PC-9 (cell line): ENCODE results near the gene ATXN1. TPM values are rescaled to one million over a fixed set of nuclear protein-coding genes. Genes with fewer than 3 reads are reported as not detected.

ENCODE experiments used
- BruUV-seq: library from RNA; stranded (reverse); fragments of 400-500 nt; replicated peaks from 2 replicates; lab custom pipeline; 2021; lab: Mats Ljungman, UMichigan
- CTCF ChIA-PET: fragments of 300-600 bp; sonication (Branson Sonifier 250); formaldehyde crosslinking; loops from one replicate; lab custom pipeline; 2022; ENCODE audit warnings: antibody characterized with exemption; lab: Charles Lee
- POLR2A ChIA-PET: fragments of 300-600 bp; sonication (Branson Sonifier 250); formaldehyde crosslinking; loops from one replicate; lab custom pipeline; 2022; ENCODE audit warnings: antibody characterized with exemption; ENCODE audit not compliant: unreplicated experiment; lab: Charles Lee
- DNase-seq, 2 experiments: peaks; one replicate each; pipeline versions ENCODE4 v3.0.0 to v3.0.0-alpha.2; 2015 to 2022; ENCODE audit warnings: mixed read lengths in 1 of 2
- H2AFZ ChIP-seq: fragments of 200-600 bp; sonication (generic); 2 replicates; pipeline ENCODE4 v1.8.1; 2017; ENCODE audit warnings: antibody characterized with exemption
- H3F3A ChIP-seq: fragments of 200-600 bp; sonication (generic); 2 replicates; pipeline ENCODE4 v1.8.1; 2017; ENCODE audit warnings: antibody characterized with exemption, mild to moderate bottlenecking, low read depth; ENCODE audit not compliant: insufficient read depth
- H3K27ac ChIP-seq: fragments of 200-600 bp; sonication (generic); 2 replicates; pipeline ENCODE4 v1.6.1; 2016; ENCODE audit warnings: mixed run types
- H3K27me3 ChIP-seq: fragments of 200-600 bp; sonication (generic); 2 replicates; pipeline ENCODE4 v1.6.1; 2016; ENCODE audit warnings: low read depth, mixed run types; ENCODE audit not compliant: insufficient read depth
- H3K36me3 ChIP-seq: fragments of 200-600 bp; sonication (generic); 2 replicates; pipeline ENCODE4 v1.6.1; 2016; ENCODE audit warnings: low read depth, mixed run types
- H3K4me1 ChIP-seq: fragments of 200-600 bp; sonication (generic); replicated peaks from 2 replicates; pipeline ENCODE4 v1.6.1; 2016; ENCODE audit warnings: mixed run types; ENCODE audit not compliant: insufficient read depth
- H3K4me2 ChIP-seq: fragments of 200-600 bp; sonication (generic); 2 replicates; pipeline ENCODE4 v1.6.1; 2017; ENCODE audit warnings: mixed run types
- H3K4me3 ChIP-seq: fragments of 200-600 bp; sonication (generic); 2 replicates; pipeline ENCODE4 v1.6.1; 2016; ENCODE audit warnings: mixed run types
- H3K79me2 ChIP-seq: fragments of 200-600 bp; sonication (generic); 2 replicates; pipeline ENCODE4 v1.6.1; 2017; ENCODE audit warnings: low read depth, mixed run types
- H3K9me2 ChIP-seq: fragments of 200-600 bp; sonication (generic); 2 replicates; pipeline ENCODE4 v1.8.1; 2017; ENCODE audit warnings: mild to moderate bottlenecking; ENCODE audit not compliant: insufficient read depth
- H3K9me3 ChIP-seq: fragments of 200-600 bp; sonication (generic); 2 replicates; pipeline ENCODE4 v1.8.1; 2016; ENCODE audit warnings: low read depth; ENCODE audit not compliant: insufficient read depth
- H4K20me1 ChIP-seq: fragments of 200-600 bp; sonication (generic); 2 replicates; pipeline ENCODE4 v1.8.1; 2017; ENCODE audit not compliant: insufficient read depth
- EZH2 ChIP-seq: fragments of 200-600 bp; sonication (generic); IDR thresholded peaks from 2 replicates; pipeline ENCODE4 v1.8.0; 2017; ENCODE audit warnings: antibody characterized with exemption, low read depth
- intact Hi-C: fragments of 100-400 bp; cut with micrococcal nuclease; formaldehyde crosslinking; loops from one replicate; pipeline ENCODE4 v1.10.0; 2022; ENCODE audit not compliant: unreplicated experiment
- total RNA-seq: library from RNA; stranded (reverse); gene quantifications from 2 replicates; pipeline ENCODE4 v1.2.3, GENCODE V29; 2021
- TF ChIP-seq, protein P1 (sequence below): fragments of 200-600 bp; sonication (generic); conservative IDR thresholded peaks from 2 replicates; pipeline ENCODE4 v1.6.1; 2017; ENCODE audit warnings: mixed run types, antibody characterized with exemption, mild to moderate bottlenecking, moderate library complexity

The ATXN1 gene
- total RNA-seq, 1 experiment from 2014 or later: 42.7 TPM

DNA sequence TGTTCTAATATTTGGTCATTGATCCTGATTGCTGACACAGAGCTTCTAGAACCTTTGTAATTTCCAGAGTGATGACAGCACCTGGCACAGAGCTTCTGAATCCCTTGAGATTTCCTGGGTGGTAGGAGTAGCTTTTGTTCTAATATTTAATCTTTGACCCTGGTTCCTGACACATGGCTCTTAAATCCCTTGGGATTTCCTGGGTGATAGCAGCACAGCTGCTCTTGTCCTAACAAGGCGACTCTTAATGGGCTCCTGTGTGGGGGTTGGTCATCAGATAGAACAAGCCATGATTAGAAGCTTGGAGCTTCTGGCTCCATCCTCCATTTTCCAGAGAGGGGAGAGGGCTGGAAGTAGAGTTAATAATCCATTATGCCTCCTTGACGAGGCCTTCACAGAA is 504.5 kb downstream of the ATXN1 start:
- H3K27ac ChIP-seq: no peak overlapping the region
- intact Hi-C loops: no loop called here
- no peak overlapping the region for H3K4me2 ChIP-seq
- no peaks in the 10 kb centered on the region for H3F3A ChIP-seq
- H3K4me1 ChIP-seq: no peaks in the 10 kb centered on the region
- DNase-seq: no peak
- H3K9me2 ChIP-seq: no peaks in the 10 kb centered on the region
- H3K4me3 ChIP-seq: no peak overlapping the region
- BruUV-seq: no TSS peak
- H3K27me3 ChIP-seq: peaks cover 11% of the 10 kb centered on the region; the same call in 1 of the 2 replicates
- H3K79me2 ChIP-seq: no peaks in the 10 kb centered on the region
- no peaks in the 10 kb centered on the region for H3K9me3 ChIP-seq
- POLR2A ChIA-PET: no interaction called here
- CTCF ChIA-PET: interaction anchor here (0.9 kb wide), 1 partner anchor 9 kb away, joined by 3 read pairs; no protein-coding TSS in a partner anchor
- no peaks in the 10 kb centered on the region for H4K20me1 ChIP-seq
- TF ChIP-seq, protein P1, sequence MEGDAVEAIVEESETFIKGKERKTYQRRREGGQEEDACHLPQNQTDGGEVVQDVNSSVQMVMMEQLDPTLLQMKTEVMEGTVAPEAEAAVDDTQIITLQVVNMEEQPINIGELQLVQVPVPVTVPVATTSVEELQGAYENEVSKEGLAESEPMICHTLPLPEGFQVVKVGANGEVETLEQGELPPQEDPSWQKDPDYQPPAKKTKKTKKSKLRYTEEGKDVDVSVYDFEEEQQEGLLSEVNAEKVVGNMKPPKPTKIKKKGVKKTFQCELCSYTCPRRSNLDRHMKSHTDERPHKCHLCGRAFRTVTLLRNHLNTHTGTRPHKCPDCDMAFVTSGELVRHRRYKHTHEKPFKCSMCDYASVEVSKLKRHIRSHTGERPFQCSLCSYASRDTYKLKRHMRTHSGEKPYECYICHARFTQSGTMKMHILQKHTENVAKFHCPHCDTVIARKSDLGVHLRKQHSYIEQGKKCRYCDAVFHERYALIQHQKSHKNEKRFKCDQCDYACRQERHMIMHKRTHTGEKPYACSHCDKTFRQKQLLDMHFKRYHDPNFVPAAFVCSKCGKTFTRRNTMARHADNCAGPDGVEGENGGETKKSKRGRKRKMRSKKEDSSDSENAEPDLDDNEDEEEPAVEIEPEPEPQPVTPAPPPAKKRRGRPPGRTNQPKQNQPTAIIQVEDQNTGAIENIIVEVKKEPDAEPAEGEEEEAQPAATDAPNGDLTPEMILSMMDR: no peak
- TF ChIP-seq EZH2: no peak
- H3K36me3 ChIP-seq: no peaks in the 10 kb centered on the region
- no peak overlapping the region for H2AFZ ChIP-seq

DNA sequence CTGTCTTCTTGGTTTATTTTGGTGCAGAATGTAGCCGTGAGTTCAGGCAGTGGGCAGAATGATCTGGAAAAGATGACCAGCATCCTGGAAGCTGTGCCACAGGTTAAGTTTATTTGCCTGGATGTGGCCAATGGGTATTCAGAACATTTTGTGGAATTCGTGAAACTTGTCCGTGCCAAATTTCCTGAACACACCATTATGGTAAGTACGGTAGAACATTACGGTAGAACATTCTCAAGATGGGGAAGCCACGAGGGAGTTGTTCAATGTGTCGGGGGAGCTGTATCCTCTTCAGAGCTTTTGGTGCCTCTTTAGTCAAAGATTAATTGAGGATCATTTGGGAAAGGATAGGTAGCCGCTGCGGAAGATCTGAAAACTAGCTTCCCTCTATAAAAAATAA is 506.7 kb downstream of the ATXN1 start:
- no TSS peak for BruUV-seq
- POLR2A ChIA-PET: no interaction called here
- TF ChIP-seq EZH2: no peak
- TF ChIP-seq, protein P1: no peak
- Histone ChIP-seq H4K20me1 (no peaks in the 10 kb centered on the region), H3K27ac (no peak overlapping the region), H3K36me3 (no peaks in the 10 kb centered on the region), H3K27me3 (peaks cover 16% of the 10 kb centered on the region), H3K9me3 (no peaks in the 10 kb centered on the region), H3K9me2 (no peaks in the 10 kb centered on the region), H3K4me2 (no peak overlapping the region), H3K4me1 (no peaks in the 10 kb centered on the region), H3K79me2 (no peaks in the 10 kb centered on the region), H2AFZ (no peak overlapping the region), H3F3A (no peaks in the 10 kb centered on the region), H3K4me3 (no peak overlapping the region)
- CTCF ChIA-PET: interaction anchor here (0.6 kb wide), 1 partner anchor 563 kb away, joined by 5 read pairs; no protein-coding TSS in a partner anchor
- intact Hi-C loops: no loop called here
- no peak for DNase-seq

DNA sequence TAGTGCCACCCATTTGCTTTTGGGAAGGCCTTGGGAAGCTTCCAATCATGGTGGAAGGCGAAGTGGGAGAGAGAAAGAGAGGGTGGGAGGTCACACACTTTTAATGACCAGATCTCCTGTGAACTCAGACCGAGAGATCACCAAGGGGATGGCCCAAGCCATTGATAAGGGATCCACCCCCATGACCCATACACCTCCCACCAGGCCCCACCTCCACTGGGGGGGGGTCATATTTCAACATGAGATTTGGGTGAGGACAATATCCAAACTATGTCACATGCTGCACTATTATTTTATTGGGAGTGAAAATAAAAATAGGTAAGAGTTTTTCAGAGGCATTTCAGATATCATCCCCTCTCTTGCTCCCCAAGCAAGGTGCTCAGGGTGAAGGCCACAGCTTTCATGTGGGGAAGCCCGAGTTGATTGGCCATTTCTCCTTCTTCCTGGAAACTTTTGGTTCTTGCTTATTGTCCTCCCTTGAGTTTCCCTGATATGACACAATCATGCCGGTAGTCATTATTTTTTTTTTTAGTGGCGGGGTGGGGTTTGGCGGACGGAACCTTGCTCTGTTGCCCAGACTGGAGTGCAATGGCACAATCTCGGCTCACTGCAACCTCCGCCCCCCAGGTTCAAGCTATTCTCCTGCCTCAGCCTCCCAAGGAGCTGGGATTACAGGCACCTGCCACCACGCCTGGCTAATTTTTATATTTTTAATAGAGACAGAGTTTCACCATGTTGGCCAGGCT is 507.7 kb downstream of the ATXN1 start:
- no peak overlapping the region for H3K4me3 ChIP-seq
- H3K27me3 ChIP-seq: peaks cover 20% of the 10 kb centered on the region
- H3K36me3 ChIP-seq: no peaks in the 10 kb centered on the region
- ChIA-PET CTCF (no interaction called here), POLR2A (no interaction called here)
- H3K79me2 ChIP-seq: no peaks in the 10 kb centered on the region
- intact Hi-C loops: no loop called here
- no peaks in the 10 kb centered on the region for H3K9me2 ChIP-seq
- no peak for DNase-seq
- no peaks in the 10 kb centered on the region for H3F3A ChIP-seq
- BruUV-seq: no TSS peak
- H2AFZ ChIP-seq: no peak overlapping the region
- TF ChIP-seq EZH2: no peak
- TF ChIP-seq, protein P1: no peak
- H3K9me3 ChIP-seq: no peaks in the 10 kb centered on the region
- no peaks in the 10 kb centered on the region for H4K20me1 ChIP-seq
- H3K4me1 ChIP-seq: no peaks in the 10 kb centered on the region
- no peak overlapping the region for H3K4me2 ChIP-seq
- no peak overlapping the region for H3K27ac ChIP-seq
